H1 (cell line): Measurements from ENCODE around the gene EHD4. TPM values are rescaled to one million over a fixed set of nuclear protein-coding genes. Genes with fewer than 3 reads are reported as not detected.

ENCODE experiments used
- ATF2 ChIP-seq: IDR thresholded peaks from 2 replicates; pipeline ENCODE4 v1.6.1; 2012; ENCODE audit warnings: low read length, inconsistent platforms
- polyA plus RNA-seq, 7 experiments: library from polyadenylated mRNA; depleted of rRNA in 3 of 7; stranded (reverse) in 5 of 7; unstranded in 2 of 7; fragments of >200 nt in 5 of 7; fragments of 200-250 nt in 2 of 7; gene quantifications; 1 replicate in 5 of 7; 2 replicates in 1 of 7; 4 replicates in 1 of 7; pipeline versions ENCODE4 v1.2.1 to v1.2.3, GENCODE V29; 2011 to 2013; ENCODE audit warnings: missing spikeins in 2 of 7, mixed read lengths in 2 of 7
- total RNA-seq: library from RNA; stranded (reverse); fragmentation: NEBNext Ultra II Directional; extraction: Animal tissue kit (Norgen Biotek cat#: 25700); gene quantifications from 2 replicates; pipeline ENCODE4 v1.2.1, GENCODE V29; 2021

EHD4 gene
- total and polyA plus RNA-seq, 2 of the 8 experiments (the other 6 are each of a cell fraction or from before 2014, with no cell fraction given): 17.5 to 24.5 TPM

GRCh38 chr15:41873711-41874110, 98.6 kb downstream of the EHD4 start (continued):
- no peak for TF ChIP-seq ATF2
